ENCODE results near the gene UBAC2.

Gene UBAC2

GRCh38 chr13:99250982-99251825, 50.5 kb downstream of the UBAC2 start:
- no peak for DNase-seq

- no peak for DNase-seq
Measured at GRCh38 chr13:99251921-99252320, 51.3 kb downstream of the UBAC2 start.

- no peak for DNase-seq
Measured at GRCh38 chr13:99254830-99255229, 54.2 kb downstream of the UBAC2 start.

- no peak for DNase-seq
Measured at GRCh38 chr13:99255271-99255670, 54.6 kb downstream of the UBAC2 start.

- DNase-seq = no peak
Measured at GRCh38 chr13:99256283-99256682, 55.6 kb downstream of the UBAC2 start.

GRCh38 chr13:99256709-99257108, 56.1 kb downstream of the UBAC2 start:
- no peak for DNase-seq

GRCh38 chr13:99257291-99257690, 56.6 kb downstream of the UBAC2 start:
- no peak for DNase-seq

GRCh38 chr13:99258210-99258860, 57.7 kb downstream of the UBAC2 start, which contains the start of gene GPR18:
Gene GPR18 (minus strand): TSS chr13:99258379. CDS start chr13:99255872, 2,507 bp downstream.
- DNase-seq = peak; percentile 42

- no peak for DNase-seq
Measured at GRCh38 chr13:99258946-99259345, 58.3 kb downstream of the UBAC2 start.

GRCh38 chr13:99260216-99260615, 59.6 kb downstream of the UBAC2 start:
- no peak for DNase-seq

- no peak for DNase-seq
Measured at GRCh38 chr13:99261059-99261458, 60.4 kb downstream of the UBAC2 start.

- no peak for DNase-seq
Measured at GRCh38 chr13:99263126-99263785, 62.6 kb downstream of the UBAC2 start.

GRCh38 chr13:99264051-99264450, 63.4 kb downstream of the UBAC2 start:
- DNase-seq = no peak

- peak; percentile 81 for DNase-seq
Measured at GRCh38 chr13:99265162-99265800, 64.6 kb downstream of the UBAC2 start.

GRCh38 chr13:99265821-99266426, 65.3 kb downstream of the UBAC2 start:
- DNase-seq = no peak

- DNase-seq = no peak
Measured at GRCh38 chr13:99266827-99267226, 66.2 kb downstream of the UBAC2 start.

- no peak for DNase-seq
Measured at GRCh38 chr13:99267927-99268326, 67.3 kb downstream of the UBAC2 start.

- DNase-seq = no peak
Measured at GRCh38 chr13:99268822-99269221, 68.2 kb downstream of the UBAC2 start.

- no peak for DNase-seq
Measured at GRCh38 chr13:99269627-99270241, 69.1 kb downstream of the UBAC2 start.

- DNase-seq = no peak
Measured at GRCh38 chr13:99270518-99270917, 69.9 kb downstream of the UBAC2 start.

- DNase-seq = no peak
Measured at GRCh38 chr13:99271249-99271648, 70.6 kb downstream of the UBAC2 start.

- no peak for DNase-seq
Measured at GRCh38 chr13:99272481-99272880, 71.8 kb downstream of the UBAC2 start.

Data from stimulated activated CD4-positive, alpha-beta T cell treated with anti-CD3 and anti-CD28 coated beads, Interleukin-15, amount 100 ng/mL, for 24 hours (primary cell).